ENCODE results near the gene PIWIL4.

- TF ChIP-seq, protein P1, sequence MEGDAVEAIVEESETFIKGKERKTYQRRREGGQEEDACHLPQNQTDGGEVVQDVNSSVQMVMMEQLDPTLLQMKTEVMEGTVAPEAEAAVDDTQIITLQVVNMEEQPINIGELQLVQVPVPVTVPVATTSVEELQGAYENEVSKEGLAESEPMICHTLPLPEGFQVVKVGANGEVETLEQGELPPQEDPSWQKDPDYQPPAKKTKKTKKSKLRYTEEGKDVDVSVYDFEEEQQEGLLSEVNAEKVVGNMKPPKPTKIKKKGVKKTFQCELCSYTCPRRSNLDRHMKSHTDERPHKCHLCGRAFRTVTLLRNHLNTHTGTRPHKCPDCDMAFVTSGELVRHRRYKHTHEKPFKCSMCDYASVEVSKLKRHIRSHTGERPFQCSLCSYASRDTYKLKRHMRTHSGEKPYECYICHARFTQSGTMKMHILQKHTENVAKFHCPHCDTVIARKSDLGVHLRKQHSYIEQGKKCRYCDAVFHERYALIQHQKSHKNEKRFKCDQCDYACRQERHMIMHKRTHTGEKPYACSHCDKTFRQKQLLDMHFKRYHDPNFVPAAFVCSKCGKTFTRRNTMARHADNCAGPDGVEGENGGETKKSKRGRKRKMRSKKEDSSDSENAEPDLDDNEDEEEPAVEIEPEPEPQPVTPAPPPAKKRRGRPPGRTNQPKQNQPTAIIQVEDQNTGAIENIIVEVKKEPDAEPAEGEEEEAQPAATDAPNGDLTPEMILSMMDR (IDR thresholded peaks at IDR 0.05; ENCODE audit: low read length), result no peak
- no peak for TF ChIP-seq EZH2 (optimal IDR thresholded peaks at IDR 0.05; ENCODE audit: low read depth, low read length)
These were observed 101.1 kb downstream of the PIWIL4 start for GRCh38 chr11:94668212-94668793.

Measured in MM.1S (cell line).